Effector memory CD4-positive, alpha-beta T cell (primary cell): ENCODE data around the gene FAM107B.

ENCODE experiments used
- DNase-seq, 3 donors: peaks; one replicate each; pipeline ENCODE4 v3.0.0-alpha.2; 2020
- H3K27ac ChIP-seq: 2 replicates; pipeline ENCODE4 v1.7.0; 2013; ENCODE audit warnings: mild to moderate bottlenecking, low read length, moderate library complexity; ENCODE audit not compliant: insufficient read depth, poor library complexity, severe bottlenecking
- H3K27me3 ChIP-seq: replicated peaks from 2 replicates; pipeline ENCODE4 v1.7.0; 2013; ENCODE audit warnings: mild to moderate bottlenecking, low read length; ENCODE audit not compliant: insufficient read depth, control insufficient read depth, poor library complexity, severe bottlenecking
- H3K36me3 ChIP-seq: 2 replicates; pipeline ENCODE4 v1.7.0; 2013; ENCODE audit warnings: mild to moderate bottlenecking, low read length, moderate library complexity; ENCODE audit not compliant: control insufficient read depth, insufficient read depth
- H3K4me1 ChIP-seq: 2 replicates; pipeline ENCODE4 v1.7.0; 2013; ENCODE audit warnings: low read length, mild to moderate bottlenecking; ENCODE audit not compliant: control insufficient read depth, insufficient read depth, poor library complexity, severe bottlenecking
- H3K4me3 ChIP-seq: 2 replicates; pipeline ENCODE4 v1.7.0; 2013; ENCODE audit warnings: low read length, low read depth, mild to moderate bottlenecking; ENCODE audit not compliant: insufficient read depth, poor library complexity, severe bottlenecking
- H3K9me3 ChIP-seq: 2 replicates; pipeline ENCODE4 v1.7.0; 2013; ENCODE audit warnings: mild to moderate bottlenecking, low read length, moderate library complexity; ENCODE audit not compliant: control insufficient read depth

Gene FAM107B

GRCh38 chr10:14737808-14738545 is 36.7 kb downstream of the FAM107B start:
- Histone ChIP-seq H3K4me1 (no peaks in the 10 kb centered on the region), H3K27me3 (no peaks in the 10 kb centered on the region), H3K9me3 (no peaks in the 10 kb centered on the region), H3K36me3 (no peaks in the 10 kb centered on the region), H3K4me3 (no peak overlapping the region), H3K27ac (no peak overlapping the region)
- DNase-seq, result no peak

GRCh38 chr10:14736600-14737081 is 38.1 kb downstream of the FAM107B start:
- Histone ChIP-seq H3K27me3 (no peaks in the 10 kb centered on the region), H3K9me3 (no peaks in the 10 kb centered on the region), H3K27ac (no peak overlapping the region), H3K36me3 (no peaks in the 10 kb centered on the region), H3K4me1 (no peaks in the 10 kb centered on the region), H3K4me3 (no peak overlapping the region)
- no peak for DNase-seq

- H3K27me3 ChIP-seq, result no peaks in the 10 kb centered on the region
- no peak overlapping the region for H3K4me3 ChIP-seq
- H3K36me3 ChIP-seq, result no peaks in the 10 kb centered on the region
- no peaks in the 10 kb centered on the region for H3K9me3 ChIP-seq
- DNase-seq, result no peak
- H3K27ac ChIP-seq, result no peak overlapping the region
- H3K4me1 ChIP-seq, result no peaks in the 10 kb centered on the region
Observed at GRCh38 chr10:14736043-14736442, 38.7 kb downstream of the FAM107B start.

GRCh38 chr10:14731875-14732512 is 42.7 kb downstream of the FAM107B start:
- no peak overlapping the region for H3K4me3 ChIP-seq
- H3K27ac ChIP-seq, result no peak overlapping the region
- H3K27me3 ChIP-seq, result no peaks in the 10 kb centered on the region
- no peaks in the 10 kb centered on the region for H3K9me3 ChIP-seq
- H3K36me3 ChIP-seq, result no peaks in the 10 kb centered on the region
- no peaks in the 10 kb centered on the region for H3K4me1 ChIP-seq
- no peak for DNase-seq

- Histone ChIP-seq H3K9me3 (no peaks in the 10 kb centered on the region), H3K4me1 (peaks cover 8% of the 10 kb centered on the region), H3K27me3 (no peaks in the 10 kb centered on the region), H3K27ac (no peak overlapping the region), H3K4me3 (no peak overlapping the region), H3K36me3 (no peaks in the 10 kb centered on the region)
- DNase-seq, result no peak
Observed at GRCh38 chr10:14728346-14728745, 46.4 kb downstream of the FAM107B start.

GRCh38 chr10:14727924-14728323 is 46.8 kb downstream of the FAM107B start:
- Histone ChIP-seq H3K4me3 (no peak overlapping the region), H3K36me3 (no peaks in the 10 kb centered on the region), H3K27me3 (no peaks in the 10 kb centered on the region), H3K4me1 (peaks cover 13% of the 10 kb centered on the region), H3K27ac (no peak overlapping the region), H3K9me3 (no peaks in the 10 kb centered on the region)
- DNase-seq, result no peak

GRCh38 chr10:14727465-14727864 is 47.2 kb downstream of the FAM107B start:
- Histone ChIP-seq H3K4me1 (peaks cover 16% of the 10 kb centered on the region), H3K9me3 (no peaks in the 10 kb centered on the region), H3K27ac (no peak overlapping the region), H3K27me3 (no peaks in the 10 kb centered on the region), H3K36me3 (no peaks in the 10 kb centered on the region), H3K4me3 (no peak overlapping the region)
- DNase-seq, result no peak

- no peaks in the 10 kb centered on the region for H3K27me3 ChIP-seq
- peaks cover 19% of the 10 kb centered on the region for H3K4me1 ChIP-seq
- no peaks in the 10 kb centered on the region for H3K36me3 ChIP-seq
- no peak for DNase-seq
- no peak overlapping the region for H3K27ac ChIP-seq
- H3K4me3 ChIP-seq, result no peak overlapping the region
- H3K9me3 ChIP-seq, result no peaks in the 10 kb centered on the region
Observed at GRCh38 chr10:14724931-14725330, 49.8 kb downstream of the FAM107B start.

- Histone ChIP-seq H3K27ac (peak overlapping the region; percentile 60), H3K4me1 (peaks cover 19% of the 10 kb centered on the region), H3K4me3 (peak overlapping the region; percentile 34), H3K36me3 (no peaks in the 10 kb centered on the region), H3K27me3 (no peaks in the 10 kb centered on the region), H3K9me3 (no peaks in the 10 kb centered on the region)
- DNase-seq, result peak in 2 of 3 donors; percentile 3 to 19
Observed at GRCh38 chr10:14723052-14723689, 51.5 kb downstream of the FAM107B start.

GRCh38 chr10:14717552-14717951 is 57.1 kb downstream of the FAM107B start:
- H3K27ac ChIP-seq, result no peak overlapping the region
- peaks cover 4% of the 10 kb centered on the region for H3K4me1 ChIP-seq
- no peak for DNase-seq
- no peaks in the 10 kb centered on the region for H3K9me3 ChIP-seq
- H3K36me3 ChIP-seq, result no peaks in the 10 kb centered on the region
- no peak overlapping the region for H3K4me3 ChIP-seq
- no peaks in the 10 kb centered on the region for H3K27me3 ChIP-seq
